NOMO-1 treated with dmso at 0.1 percent for 144 hours (cell line): ENCODE results near the gene E2F4.

ENCODE experiments used
- DNase-seq: peaks from one replicate; lab custom pipeline; 2025; ENCODE audit not compliant: unreplicated experiment; lab: John Stamatoyannopoulos, UW

The E2F4 gene

GRCh38 chr16:67207249-67208091, 15.5 kb downstream of the E2F4 start:
- no peak for DNase-seq

DNA sequence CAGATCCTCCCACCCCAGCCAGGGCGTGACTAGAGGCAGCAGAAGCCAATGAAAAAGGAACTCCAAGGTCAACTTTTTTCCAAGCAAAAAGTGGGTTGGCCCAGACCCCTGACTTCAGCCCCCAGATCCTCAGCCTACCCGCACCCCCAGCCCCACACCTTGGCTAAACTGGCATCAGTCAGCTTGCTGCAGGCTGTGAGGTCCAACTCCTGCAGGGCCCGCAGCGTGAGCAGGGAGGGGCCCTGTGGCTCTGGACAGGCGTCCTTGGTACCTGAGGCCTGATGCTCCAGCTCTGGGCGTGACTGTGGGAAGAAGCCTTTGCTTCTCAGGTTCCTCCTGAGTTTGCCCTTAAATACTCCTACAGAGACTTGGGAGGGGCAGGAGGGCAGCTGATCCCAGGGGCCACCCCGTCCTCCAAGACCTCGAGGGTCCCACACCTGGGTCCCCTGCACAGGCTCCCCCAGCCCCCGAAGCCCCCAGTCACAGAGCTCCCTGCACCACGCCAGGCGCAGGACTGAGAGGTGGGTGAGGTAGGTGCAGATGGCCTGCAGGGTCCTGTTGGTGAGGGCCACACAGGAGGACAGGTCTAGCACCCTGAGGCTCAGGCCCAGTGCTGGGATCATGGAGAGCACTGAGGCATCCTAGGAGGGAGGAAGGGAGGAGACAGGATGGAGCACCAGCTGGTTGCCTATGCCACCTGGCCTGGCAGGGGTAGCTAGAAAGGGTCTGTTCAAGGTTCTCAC, 16.4 kb downstream of the E2F4 start:
- DNase-seq: no peak

DNA sequence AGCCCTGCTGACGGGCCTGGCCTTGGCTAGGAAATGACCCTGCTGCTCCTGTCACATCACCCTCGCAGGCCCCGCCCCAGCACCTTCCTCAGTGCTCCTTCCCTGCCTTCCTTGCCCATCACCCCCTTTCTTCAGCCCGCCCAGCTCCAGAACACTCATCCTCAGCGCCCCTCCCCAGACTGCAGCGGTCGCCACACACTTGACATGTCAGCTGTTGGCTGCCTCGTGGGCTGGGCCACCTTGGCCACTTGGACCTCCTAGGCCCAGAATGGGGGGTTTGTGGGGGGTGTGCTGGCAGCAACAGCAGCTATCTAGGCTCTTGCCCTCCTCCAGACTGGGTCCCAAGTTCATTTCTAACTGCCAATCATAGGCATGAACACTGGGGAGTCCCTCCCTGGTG, 17.6 kb downstream of the E2F4 start:
- no peak for DNase-seq

DNA sequence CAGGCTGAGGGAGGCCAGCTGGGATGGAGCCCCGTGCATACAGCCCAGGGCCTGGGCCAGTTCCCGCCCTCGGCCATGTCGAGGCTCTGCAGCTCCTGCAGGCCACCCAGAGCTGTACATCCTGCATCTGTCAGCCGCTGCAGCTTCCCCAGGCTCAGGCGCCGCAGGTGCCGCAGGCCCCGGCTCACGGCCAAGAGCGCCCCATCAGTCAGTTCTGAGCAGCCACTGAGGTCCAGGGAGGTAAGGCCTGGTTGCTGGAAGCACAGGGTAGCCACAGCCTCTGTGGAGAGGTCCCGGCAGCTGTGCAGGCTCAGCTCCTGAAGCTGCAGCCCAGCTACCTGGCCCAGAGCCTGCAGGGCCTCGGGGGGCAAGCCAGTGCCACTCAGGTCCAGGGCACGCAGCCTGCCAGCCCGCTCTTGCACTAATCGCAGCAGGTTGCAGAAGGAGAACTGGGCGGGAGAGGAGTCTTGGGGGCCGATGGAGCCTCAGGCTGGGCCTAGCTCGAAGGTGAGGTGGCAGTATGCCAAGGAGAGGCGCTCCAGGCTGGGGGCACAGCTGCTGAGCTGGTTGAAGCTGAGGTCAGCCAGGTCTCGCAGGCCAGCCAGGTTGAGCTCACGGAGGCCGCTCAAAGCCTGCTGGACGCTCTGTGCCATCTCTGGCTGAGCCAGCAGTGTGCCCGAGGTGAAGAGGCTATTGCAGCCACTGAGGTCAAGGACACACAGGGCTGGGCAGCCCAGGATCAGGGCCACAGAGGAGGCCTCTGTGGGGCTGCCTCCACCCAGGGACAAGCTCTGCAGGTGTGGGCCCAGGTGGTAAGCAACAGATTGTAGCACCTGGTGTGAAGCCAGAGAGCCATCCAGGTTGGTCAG, 18.3 kb downstream of the E2F4 start:
- no peak for DNase-seq

GRCh38 chr16:67211674-67212073, 19.7 kb downstream of the E2F4 start:
- no peak for DNase-seq

DNA sequence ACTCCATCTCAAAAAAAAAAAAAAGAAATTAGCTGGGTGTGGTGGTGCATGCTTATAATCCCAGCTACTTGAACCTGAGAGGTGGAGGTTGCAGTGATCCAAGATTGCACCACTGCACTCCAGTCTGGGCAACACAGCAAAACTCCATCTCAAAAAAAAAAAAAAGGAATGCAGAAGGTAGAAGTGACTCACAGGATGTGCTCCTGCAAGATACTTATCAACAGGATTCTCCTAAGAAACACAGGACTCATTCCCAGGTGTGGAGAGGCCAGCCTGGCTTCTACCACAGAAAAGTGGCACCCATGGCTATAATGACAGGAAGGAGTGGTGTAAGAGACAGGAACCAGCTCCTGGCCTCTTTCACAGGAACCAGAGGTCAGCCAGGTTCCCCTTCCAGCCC, 20.8 kb downstream of the E2F4 start:
- DNase-seq: no peak

DNA sequence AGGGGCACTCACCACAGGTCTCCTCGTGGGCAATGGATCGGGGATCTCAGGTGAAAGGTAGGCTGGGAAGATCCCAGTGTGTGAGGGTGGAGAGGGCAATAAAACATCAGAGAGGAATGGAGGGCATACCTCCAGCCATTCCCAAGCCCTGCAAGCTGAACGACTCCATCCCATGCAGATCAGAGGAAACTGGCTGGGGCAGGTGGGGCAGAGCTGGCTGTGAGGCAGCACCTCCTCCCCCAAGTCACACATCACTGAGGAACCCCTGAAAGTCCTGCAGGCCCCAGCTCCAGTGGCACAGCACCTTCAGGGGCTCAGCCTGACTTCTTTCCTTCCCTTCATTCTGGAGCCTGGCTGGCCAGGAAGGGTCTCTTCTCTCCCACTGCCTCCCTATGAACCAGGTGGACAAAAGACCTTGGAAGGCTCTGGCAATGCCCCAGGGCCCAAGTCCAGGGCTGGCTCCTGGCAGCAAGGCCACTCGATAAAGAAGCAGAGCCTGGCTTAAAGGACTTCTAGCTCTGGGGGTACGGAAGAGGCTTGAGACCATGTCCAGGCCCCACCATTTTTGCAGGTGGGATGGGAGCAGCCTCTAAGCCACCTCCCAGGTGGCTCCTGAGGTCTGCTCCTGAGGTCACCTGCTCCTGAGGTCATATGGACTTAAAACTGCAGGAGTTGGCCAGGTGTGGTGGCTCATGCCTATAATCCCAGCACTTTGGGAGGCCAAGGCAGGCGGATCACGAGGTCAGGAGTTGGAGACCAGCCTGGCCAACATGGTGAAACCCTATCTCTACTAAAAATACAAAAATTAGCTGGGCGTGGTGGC, 21.5 kb downstream of the E2F4 start:
- DNase-seq: no peak

GRCh38 chr16:67215706-67216105, 23.8 kb downstream of the E2F4 start:
- DNase-seq: no peak

DNA sequence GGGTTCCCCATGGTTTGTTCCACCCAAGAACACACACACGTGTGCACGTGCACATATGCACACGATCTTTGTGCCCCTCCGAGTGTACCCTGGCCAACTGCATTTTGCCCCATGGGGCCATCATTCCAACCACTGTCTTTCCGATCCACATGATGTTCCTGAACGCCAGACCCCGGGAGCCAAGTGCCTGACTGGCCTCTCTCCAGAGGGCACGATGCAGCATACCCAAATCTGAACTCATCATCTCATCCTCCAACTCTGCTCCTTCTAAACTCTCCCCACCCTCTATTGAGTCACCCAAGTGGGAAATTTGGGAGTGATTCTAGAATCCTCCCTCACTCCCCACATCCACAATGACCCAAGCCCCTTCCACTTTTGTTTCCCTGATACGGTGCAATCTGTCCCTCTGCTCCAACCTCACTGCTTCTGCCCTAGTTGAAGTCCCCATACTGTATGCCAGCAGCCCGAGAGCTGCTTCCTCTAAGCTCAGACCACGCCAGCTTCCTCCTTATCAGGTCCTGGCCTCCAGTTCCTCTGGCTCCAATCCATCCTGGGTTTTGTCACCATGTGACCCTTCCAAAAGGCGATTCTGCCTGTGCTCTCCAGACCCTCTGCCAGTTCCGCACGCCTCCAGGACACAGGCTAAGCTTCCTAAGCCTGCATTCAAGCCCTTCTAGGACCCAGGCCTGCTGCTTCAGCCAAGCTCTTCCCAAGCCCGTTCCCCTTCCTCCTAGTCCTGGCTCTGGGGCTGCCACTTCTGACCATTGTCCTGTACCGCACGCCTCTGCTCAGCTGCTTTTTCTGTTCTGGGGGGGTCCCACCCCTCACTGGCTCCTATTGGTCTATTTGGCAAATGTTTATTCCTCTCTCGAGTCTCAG, 24.9 kb downstream of the E2F4 start:
- DNase-seq: no peak

DNA sequence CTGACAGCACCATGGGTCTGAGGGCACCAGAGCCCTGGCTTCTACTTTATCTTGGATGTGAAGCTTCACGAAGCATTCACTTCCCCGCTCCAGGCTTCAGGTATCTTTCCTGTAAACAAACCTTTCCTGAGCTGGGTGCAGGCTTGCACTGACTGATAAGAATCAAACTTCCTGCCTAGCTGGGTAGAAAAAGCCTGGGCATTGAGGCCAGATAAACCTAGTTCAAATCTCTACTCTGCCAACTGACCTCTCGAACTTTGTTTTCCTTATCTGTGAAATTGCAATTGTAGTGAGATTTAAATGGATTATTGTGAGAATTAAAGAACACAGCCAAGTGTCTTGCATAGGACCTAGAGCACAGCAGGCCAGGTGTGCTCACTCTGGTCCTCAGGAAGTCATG, 32.0 kb downstream of the E2F4 start:
- DNase-seq: no peak

GRCh38 chr16:67226295-67226803, 34.4 kb downstream of the E2F4 start:
- DNase-seq: no peak

DNA sequence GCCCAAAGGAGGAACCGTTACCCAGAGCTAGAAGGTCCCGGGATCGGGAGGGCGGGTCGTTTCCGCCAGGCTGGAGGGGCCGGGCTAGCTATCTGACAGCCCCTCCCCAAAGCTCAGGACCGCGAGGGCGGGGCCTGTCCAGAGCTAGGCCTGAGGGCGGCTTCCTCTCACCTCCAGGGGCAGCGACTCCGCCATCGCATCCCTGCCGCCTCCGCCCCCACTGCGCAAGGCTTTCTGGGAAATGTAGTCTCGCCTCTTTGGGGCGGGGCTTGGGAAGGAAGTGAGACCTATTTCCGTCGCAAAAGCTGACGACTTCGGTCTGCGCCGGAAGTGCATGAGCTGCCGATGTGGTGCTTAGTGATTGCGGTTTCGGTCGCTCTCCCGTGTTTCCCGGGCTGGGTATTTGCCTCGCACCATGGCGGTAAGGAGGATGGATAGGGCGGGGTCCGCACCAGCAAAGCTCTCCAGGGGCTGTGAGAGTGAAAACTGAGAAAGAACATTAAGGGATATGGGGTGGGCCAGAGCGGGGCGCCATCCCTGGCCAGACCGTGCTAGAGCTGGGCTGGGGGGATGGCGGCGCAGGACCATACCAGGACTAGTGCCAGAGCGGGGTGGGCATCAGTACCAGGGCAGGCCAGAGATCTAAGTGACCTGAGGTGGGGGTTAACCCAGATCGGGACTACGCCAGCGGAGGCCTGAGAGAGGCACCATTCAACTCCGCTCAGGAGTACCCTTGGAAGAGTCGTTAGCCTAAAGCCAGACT, 35.0 kb downstream of the E2F4 start, which contains the start of gene TMEM208:
TMEM208 (plus strand) TSS at position 327 of the 763 bp plus-strand sequence; CDS start at position 416, 89 bp downstream.
- peak; percentile 97 for DNase-seq

- no peak for DNase-seq
Measured at GRCh38 chr16:67227567-67227921, 35.6 kb downstream of the E2F4 start.

GRCh38 chr16:67228034-67228785, 36.3 kb downstream of the E2F4 start:
- DNase-seq: no peak

GRCh38 chr16:67228905-67229304, 37.0 kb downstream of the E2F4 start:
- DNase-seq: no peak

DNA sequence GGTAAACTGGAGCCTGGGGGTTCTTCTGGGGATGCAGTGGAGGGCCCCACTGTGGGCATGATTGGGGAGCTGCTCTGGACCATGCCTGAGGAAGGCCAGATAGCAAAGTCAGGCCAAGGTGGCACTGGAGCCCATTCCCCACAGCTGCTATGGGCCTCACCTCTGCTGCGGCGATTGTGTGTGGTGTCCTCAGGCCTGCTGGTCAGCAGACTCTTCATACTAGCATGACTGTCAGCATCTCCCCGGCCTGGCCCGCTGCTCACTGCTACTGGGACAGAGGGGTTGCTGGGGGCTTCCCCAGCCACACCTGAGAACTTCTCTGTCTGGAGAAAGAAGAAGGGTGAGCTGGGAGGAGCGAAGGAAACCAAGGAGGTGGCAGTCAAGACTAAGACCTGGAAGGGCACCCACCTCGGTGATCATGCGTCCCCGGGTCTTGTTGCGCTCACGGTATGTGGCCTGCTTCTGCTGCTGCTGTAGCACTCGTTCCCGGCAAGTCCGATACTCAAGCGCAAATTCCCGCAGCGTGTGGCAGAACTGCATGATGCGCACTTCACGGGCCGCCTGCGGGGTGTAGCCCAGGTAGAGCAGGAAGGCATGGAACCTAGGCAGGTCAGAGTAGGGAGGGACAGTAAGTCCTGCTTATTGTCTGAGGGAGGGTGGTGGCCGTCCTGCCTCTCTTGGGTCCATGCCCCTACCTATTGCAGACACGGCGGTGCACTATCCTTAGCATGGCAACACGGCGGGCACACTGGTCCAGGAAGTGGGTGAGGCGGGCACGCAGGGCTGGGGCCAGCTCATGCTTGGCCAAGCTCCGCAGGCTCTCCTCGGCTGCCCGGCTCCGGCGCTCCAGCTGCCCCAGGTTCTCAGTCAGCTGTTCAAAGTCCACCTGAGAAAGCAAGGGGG, 38.2 kb downstream of the E2F4 start:
- no peak for DNase-seq
